GM23338 (cell line): ENCODE data around the gene FGF21. TPM values are rescaled to one million over a fixed set of nuclear protein-coding genes. Genes with fewer than 3 reads are reported as not detected.

Source experiments
- ATAC-seq: fragments of 200-7000 bp; cut with Tn5 transposase; 3 replicates; pipeline ENCODE4 v1.9.1; 2020
- DNase-seq: peaks from one replicate; pipeline ENCODE4 v3.0.0-alpha.2; 2015; ENCODE audit warnings: low spot score
- H2AFZ ChIP-seq: fragments of 200-600 bp; sonication (generic); 2 replicates; pipeline ENCODE4 v1.8.0; 2016; ENCODE audit warnings: antibody characterized with exemption, mild to moderate bottlenecking, moderate library complexity
- H3F3A ChIP-seq: fragments of 200-600 bp; sonication (generic); replicated peaks from 2 replicates; pipeline ENCODE4 v1.8.0; 2017; ENCODE audit warnings: antibody characterized with exemption, mixed run types, low read depth
- H3K27ac ChIP-seq: fragments of 200-600 bp; sonication (generic); 2 replicates; pipeline ENCODE4 v1.6.1; 2016; ENCODE audit warnings: low read depth
- H3K27me3 ChIP-seq: fragments of 200-600 bp; sonication (generic); 2 replicates; pipeline ENCODE4 v1.8.0; 2016; ENCODE audit warnings: mild to moderate bottlenecking, mixed run types, moderate library complexity; ENCODE audit not compliant: insufficient read depth
- H3K36me3 ChIP-seq: fragments of 200-600 bp; sonication (generic); 2 replicates; pipeline ENCODE4 v1.8.0; 2016; ENCODE audit warnings: mild to moderate bottlenecking; ENCODE audit not compliant: insufficient read depth
- H3K4me1 ChIP-seq: fragments of 200-600 bp; sonication (generic); 2 replicates; pipeline ENCODE4 v1.8.0; 2016; ENCODE audit warnings: mild to moderate bottlenecking, moderate library complexity; ENCODE audit not compliant: insufficient read depth
- H3K4me2 ChIP-seq: fragments of 200-600 bp; sonication (generic); 2 replicates; pipeline ENCODE4 v1.7.1; 2017; ENCODE audit warnings: mixed run types
- H3K4me3 ChIP-seq: fragments of 200-600 bp; sonication (generic); 2 replicates; pipeline ENCODE4 v1.6.1; 2016; ENCODE audit warnings: mixed run types
- H3K79me2 ChIP-seq: fragments of 200-600 bp; sonication (generic); replicated peaks from 2 replicates; pipeline ENCODE4 v1.8.0; 2017; ENCODE audit warnings: mild to moderate bottlenecking; ENCODE audit not compliant: insufficient read depth
- H3K9me2 ChIP-seq: fragments of 200-600 bp; sonication (generic); 2 replicates; pipeline ENCODE4 v1.8.0; 2017; ENCODE audit not compliant: insufficient read depth
- H4K20me1 ChIP-seq: fragments of 200-600 bp; sonication (generic); replicated peaks from 2 replicates; pipeline ENCODE4 v1.8.0; 2017; ENCODE audit warnings: mild to moderate bottlenecking; ENCODE audit not compliant: insufficient read depth
- H3K27ac Mint-ChIP-seq: 2 replicates; pipeline ENCODE4 v1.8.0; 2020; ENCODE audit warnings: inconsistent platforms, mild to moderate bottlenecking, moderate library complexity, mixed read lengths
- H3K27me3 Mint-ChIP-seq: 3 replicates; pipeline ENCODE4 v1.8.0; 2022; ENCODE audit warnings: low read depth, mild to moderate bottlenecking, moderate library complexity, mixed read lengths, inconsistent platforms; ENCODE audit not compliant: insufficient read depth, poor library complexity
- H3K36me3 Mint-ChIP-seq: 3 replicates; pipeline ENCODE4 v1.8.0; 2021; ENCODE audit warnings: low read depth, mild to moderate bottlenecking, inconsistent platforms, moderate library complexity, mixed read lengths
- H3K4me1 Mint-ChIP-seq: 3 replicates; pipeline ENCODE4 v1.8.0; 2020; ENCODE audit warnings: mild to moderate bottlenecking, inconsistent platforms, mixed read lengths
- H3K4me3 Mint-ChIP-seq: 3 replicates; pipeline ENCODE4 v1.8.0; 2021; ENCODE audit warnings: moderate library complexity, mild to moderate bottlenecking, inconsistent platforms, mixed read lengths
- H3K9me3 Mint-ChIP-seq: 3 replicates; pipeline ENCODE4 v1.8.0; 2020; ENCODE audit warnings: moderate library complexity, mild to moderate bottlenecking, inconsistent platforms, mixed read lengths
- CREB1 ChIP-seq: fragments of 250-450 bp; sonication (Bioruptor Pico); IDR thresholded peaks from 2 replicates; pipeline ENCODE4 v1.5.0; 2020; ENCODE audit warnings: low read depth, mild to moderate bottlenecking, moderate library complexity
- ETS1 ChIP-seq: IDR thresholded peaks from 2 replicates; pipeline ENCODE4 v1.6.1; 2016; ENCODE audit warnings: antibody characterized with exemption
- EZH2 ChIP-seq: fragments of 200-600 bp; sonication (generic); IDR thresholded peaks from one replicate; pipeline ENCODE4 v1.8.0; 2017; ENCODE audit warnings: antibody characterized with exemption, mild to moderate bottlenecking, low read depth; ENCODE audit not compliant: unreplicated experiment
- EZH2phosphoT487 ChIP-seq: fragments of 200-600 bp; sonication (generic); IDR thresholded peaks from one replicate; pipeline ENCODE4 v1.8.1; 2018; ENCODE audit warnings: antibody characterized with exemption; ENCODE audit not compliant: unreplicated experiment
- JUNB ChIP-seq: IDR thresholded peaks from one replicate; pipeline ENCODE4 v1.6.1; 2016; ENCODE audit warnings: antibody characterized with exemption; ENCODE audit not compliant: unreplicated experiment
- NANOG ChIP-seq: IDR thresholded peaks from 2 replicates; pipeline ENCODE4 v1.6.1; 2016; ENCODE audit warnings: antibody characterized with exemption, borderline replicate concordance
- STAT1 ChIP-seq: IDR thresholded peaks from one replicate; pipeline ENCODE4 v1.6.1; 2016; ENCODE audit warnings: antibody characterized with exemption; ENCODE audit not compliant: unreplicated experiment
- ZNF114 ChIP-seq: fragments of 250-450 bp; sonication (Bioruptor Pico); IDR thresholded peaks from 2 replicates; pipeline ENCODE4 v1.5.0; 2020; ENCODE audit warnings: mild to moderate bottlenecking, moderate library complexity
- ZNF331 ChIP-seq: fragments of 250-450 bp; sonication (Bioruptor Pico); IDR thresholded peaks from 2 replicates; pipeline ENCODE4 v1.5.0; 2020; ENCODE audit warnings: low read depth, mild to moderate bottlenecking, moderate library complexity
- ZNF462 ChIP-seq: fragments of 250-450 bp; sonication (Bioruptor Pico); IDR thresholded peaks from 2 replicates; pipeline ENCODE4 v1.5.0; 2020; ENCODE audit warnings: mild to moderate bottlenecking, moderate library complexity
- polyA plus RNA-seq: library from polyadenylated mRNA; unstranded; fragments of >200 nt; fragmentation: Nextera tagmentation; extraction: Ambion mirVana; gene quantifications from 2 replicates; pipeline ENCODE4 v1.2.1, GENCODE V29; 2016
- total RNA-seq: library from RNA; depleted of rRNA; stranded (reverse); fragments of >200 nt; shearing (Covaris generic); gene quantifications from 2 replicates; pipeline ENCODE4 v1.2.3, GENCODE V29; 2014
- TF ChIP-seq, protein P1 (sequence below): IDR thresholded peaks from one replicate; pipeline ENCODE4 v1.6.1; 2018; ENCODE audit warnings: antibody characterized with exemption; ENCODE audit not compliant: unreplicated experiment

The FGF21 gene
- total and polyA plus RNA-seq, 2 experiments from 2014 or later = 0.78 to 1.3 TPM

DNA sequence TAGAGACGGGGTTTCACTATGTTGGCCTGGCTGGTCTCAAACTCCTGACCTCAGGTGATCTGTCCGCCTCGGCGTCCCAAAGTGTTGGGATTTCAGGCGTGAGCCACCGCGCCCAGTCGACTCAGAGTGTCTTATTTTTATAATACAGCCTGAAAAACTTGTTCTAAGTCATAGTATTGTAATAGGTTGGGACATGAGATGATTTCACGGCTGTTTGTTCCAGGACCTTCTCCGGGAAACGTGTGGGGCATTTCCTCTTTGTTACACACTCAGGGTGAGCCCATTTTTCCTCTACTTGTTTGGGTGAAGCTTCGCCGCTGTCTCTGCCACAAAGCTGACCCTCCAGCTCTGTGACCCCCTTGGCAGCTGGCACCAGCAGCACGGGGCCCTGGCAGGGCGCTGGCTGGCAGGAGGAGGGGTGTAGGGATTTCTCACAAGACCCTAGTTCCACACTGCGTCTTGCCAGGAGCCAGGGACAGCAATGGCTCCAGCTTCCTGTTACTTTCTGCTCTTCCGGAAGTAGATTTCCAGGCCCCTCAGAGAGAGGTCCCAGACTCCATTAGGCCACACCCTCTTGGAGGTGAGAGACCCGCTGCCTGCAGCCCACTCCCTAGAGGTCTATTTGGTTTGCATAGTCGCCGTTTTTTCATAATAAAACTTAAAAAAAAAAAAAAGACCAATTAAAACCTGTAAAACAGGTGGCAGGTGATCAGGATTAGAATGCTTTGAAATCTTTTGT, 15.6 kb downstream of the FGF21 start (continued):
- TF ChIP-seq ETS1 = no peak
- TF ChIP-seq STAT1 = no peak

- Histone ChIP-seq H3F3A (no peaks in the 10 kb centered on the region), H3K36me3 (no peaks in the 10 kb centered on the region), H3K27me3 (no peaks in the 10 kb centered on the region), H2AFZ (no peak overlapping the region), H4K20me1 (no peaks in the 10 kb centered on the region), H3K79me2 (no peaks in the 10 kb centered on the region), H3K4me2 (no peak overlapping the region), H3K27ac (no peak overlapping the region), H3K9me2 (no peaks in the 10 kb centered on the region), H3K4me3 (no peak overlapping the region), H3K4me1 (no peaks in the 10 kb centered on the region)
- no peaks in the 10 kb centered on the region for H3K9me3 Mint-ChIP-seq
- no peak for ATAC-seq
- DNase-seq = no peak
- no peak overlapping the region for H3K27ac Mint-ChIP-seq
- no peak overlapping the region; the same call in 2 of the 3 replicates for H3K4me3 Mint-ChIP-seq
- no peaks in the 10 kb centered on the region for H3K36me3 Mint-ChIP-seq
- peaks cover 4% of the 10 kb centered on the region for H3K27me3 Mint-ChIP-seq
- H3K4me1 Mint-ChIP-seq = peaks cover 8% of the 10 kb centered on the region
- no peak for TF ChIP-seq EZH2phosphoT487
- TF ChIP-seq NANOG = no peak
- TF ChIP-seq ZNF114 = no peak
- TF ChIP-seq JUNB = no peak
- TF ChIP-seq CREB1 (CRISPR knock-in tag) = no peak
- TF ChIP-seq, protein P1, sequence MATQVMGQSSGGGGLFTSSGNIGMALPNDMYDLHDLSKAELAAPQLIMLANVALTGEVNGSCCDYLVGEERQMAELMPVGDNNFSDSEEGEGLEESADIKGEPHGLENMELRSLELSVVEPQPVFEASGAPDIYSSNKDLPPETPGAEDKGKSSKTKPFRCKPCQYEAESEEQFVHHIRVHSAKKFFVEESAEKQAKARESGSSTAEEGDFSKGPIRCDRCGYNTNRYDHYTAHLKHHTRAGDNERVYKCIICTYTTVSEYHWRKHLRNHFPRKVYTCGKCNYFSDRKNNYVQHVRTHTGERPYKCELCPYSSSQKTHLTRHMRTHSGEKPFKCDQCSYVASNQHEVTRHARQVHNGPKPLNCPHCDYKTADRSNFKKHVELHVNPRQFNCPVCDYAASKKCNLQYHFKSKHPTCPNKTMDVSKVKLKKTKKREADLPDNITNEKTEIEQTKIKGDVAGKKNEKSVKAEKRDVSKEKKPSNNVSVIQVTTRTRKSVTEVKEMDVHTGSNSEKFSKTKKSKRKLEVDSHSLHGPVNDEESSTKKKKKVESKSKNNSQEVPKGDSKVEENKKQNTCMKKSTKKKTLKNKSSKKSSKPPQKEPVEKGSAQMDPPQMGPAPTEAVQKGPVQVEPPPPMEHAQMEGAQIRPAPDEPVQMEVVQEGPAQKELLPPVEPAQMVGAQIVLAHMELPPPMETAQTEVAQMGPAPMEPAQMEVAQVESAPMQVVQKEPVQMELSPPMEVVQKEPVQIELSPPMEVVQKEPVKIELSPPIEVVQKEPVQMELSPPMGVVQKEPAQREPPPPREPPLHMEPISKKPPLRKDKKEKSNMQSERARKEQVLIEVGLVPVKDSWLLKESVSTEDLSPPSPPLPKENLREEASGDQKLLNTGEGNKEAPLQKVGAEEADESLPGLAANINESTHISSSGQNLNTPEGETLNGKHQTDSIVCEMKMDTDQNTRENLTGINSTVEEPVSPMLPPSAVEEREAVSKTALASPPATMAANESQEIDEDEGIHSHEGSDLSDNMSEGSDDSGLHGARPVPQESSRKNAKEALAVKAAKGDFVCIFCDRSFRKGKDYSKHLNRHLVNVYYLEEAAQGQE = no peak
- no peak for TF ChIP-seq EZH2
- no peak for TF ChIP-seq ZNF331 (CRISPR knock-in tag)
- no peak for TF ChIP-seq STAT1
- TF ChIP-seq ZNF462 (CRISPR knock-in tag) = no peak
- no peak for TF ChIP-seq ETS1
These were observed 17.2 kb downstream of the FGF21 start for GRCh38 chr19:48772503-48772953.
